Measurements from ENCODE around the gene SOX9.

The SOX9 gene

DNA sequence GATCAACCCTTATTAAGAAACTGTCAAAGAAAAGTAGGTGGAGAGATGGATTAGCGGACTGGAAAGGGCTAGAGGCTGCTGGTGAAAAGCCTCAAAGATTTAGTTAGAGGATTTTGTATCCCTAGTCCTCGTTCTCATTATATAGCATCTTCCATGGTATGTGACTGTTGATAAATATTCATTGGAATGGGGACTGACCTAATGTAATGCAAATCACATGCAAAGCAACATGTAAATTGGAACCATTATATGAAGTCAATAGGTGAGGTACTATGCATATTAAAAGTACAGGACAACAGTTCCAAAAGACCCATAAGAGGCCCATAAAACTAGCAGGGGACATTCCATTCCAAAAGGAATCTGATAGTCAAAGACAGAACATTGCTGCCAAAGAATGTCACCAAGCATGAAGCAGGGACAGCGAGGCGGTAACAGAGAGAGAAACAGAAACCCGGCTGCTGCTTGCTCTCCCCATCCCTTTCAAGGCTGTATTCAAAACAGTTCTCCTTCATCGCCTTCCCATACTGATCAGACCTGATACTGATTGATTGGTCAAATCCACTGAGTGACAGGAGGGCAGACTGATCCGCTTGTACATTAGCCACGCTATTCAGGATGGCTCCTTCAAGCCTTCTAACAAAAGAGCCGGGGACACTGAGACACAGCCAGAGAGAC lies 44.5 kb downstream of the SOX9 start:
- no peak for ATAC-seq
- TF ChIP-seq CSDC2 (CRISPR knock-in tag; IDR thresholded peaks at IDR 0.05) (no peak), ISL1 (CRISPR knock-in tag; IDR thresholded peaks at IDR 0.05) (no peak), ZFP30 (CRISPR knock-in tag; IDR thresholded peaks at IDR 0.05) (no peak), BACH2 (CRISPR knock-in tag; IDR thresholded peaks at IDR 0.05; ENCODE audit: borderline replicate concordance) (no peak)

DNA sequence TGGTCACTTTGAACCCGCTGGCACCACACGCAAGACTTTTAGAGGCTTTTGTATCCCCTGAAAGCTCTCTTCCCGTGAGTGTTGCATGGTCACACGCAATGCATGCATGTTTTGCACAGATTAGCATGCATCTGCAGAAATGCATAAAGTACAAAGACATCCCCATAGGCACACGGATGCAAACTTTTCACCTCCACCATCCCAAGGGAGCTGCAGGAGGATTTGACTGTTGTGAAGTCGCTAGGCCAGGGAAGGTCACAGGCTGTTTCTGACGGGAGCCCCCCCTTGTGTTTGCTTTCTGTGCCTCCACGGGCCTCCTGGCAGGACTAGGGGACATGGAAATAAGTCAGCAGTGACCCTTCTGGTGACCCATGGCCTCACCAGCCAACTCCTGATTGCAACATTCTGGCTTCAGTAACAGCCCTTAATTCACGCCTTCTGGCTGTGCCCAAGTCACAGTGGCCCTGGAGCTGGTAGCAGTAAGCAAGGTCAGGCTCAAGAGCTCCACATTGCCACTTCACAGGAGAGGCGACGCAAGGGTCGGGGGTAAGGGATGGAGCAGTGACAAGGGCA lies 45.1 kb downstream of the SOX9 start:
- no peak for ATAC-seq
- TF ChIP-seq, protein P1, sequence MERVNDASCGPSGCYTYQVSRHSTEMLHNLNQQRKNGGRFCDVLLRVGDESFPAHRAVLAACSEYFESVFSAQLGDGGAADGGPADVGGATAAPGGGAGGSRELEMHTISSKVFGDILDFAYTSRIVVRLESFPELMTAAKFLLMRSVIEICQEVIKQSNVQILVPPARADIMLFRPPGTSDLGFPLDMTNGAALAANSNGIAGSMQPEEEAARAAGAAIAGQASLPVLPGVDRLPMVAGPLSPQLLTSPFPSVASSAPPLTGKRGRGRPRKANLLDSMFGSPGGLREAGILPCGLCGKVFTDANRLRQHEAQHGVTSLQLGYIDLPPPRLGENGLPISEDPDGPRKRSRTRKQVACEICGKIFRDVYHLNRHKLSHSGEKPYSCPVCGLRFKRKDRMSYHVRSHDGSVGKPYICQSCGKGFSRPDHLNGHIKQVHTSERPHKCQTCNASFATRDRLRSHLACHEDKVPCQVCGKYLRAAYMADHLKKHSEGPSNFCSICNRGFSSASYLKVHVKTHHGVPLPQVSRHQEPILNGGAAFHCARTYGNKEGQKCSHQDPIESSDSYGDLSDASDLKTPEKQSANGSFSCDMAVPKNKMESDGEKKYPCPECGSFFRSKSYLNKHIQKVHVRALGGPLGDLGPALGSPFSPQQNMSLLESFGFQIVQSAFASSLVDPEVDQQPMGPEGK (CRISPR knock-in tag; IDR thresholded peaks at IDR 0.05; ENCODE audit: borderline replicate concordance) = no peak
- TF ChIP-seq ZNF565 (CRISPR knock-in tag; conservative IDR thresholded peaks at IDR 0.05; ENCODE audit: low read depth) (no peak), TOX (CRISPR knock-in tag; IDR thresholded peaks at IDR 0.05; ENCODE audit: borderline replicate concordance) (no peak), ZNF70 (CRISPR knock-in tag; IDR thresholded peaks at IDR 0.05) (no peak), CSRNP3 (CRISPR knock-in tag; IDR thresholded peaks at IDR 0.05) (no peak), TCF4 (CRISPR knock-in tag; IDR thresholded peaks at IDR 0.05; ENCODE audit: borderline replicate concordance) (no peak)
- TF ChIP-seq, protein P2, sequence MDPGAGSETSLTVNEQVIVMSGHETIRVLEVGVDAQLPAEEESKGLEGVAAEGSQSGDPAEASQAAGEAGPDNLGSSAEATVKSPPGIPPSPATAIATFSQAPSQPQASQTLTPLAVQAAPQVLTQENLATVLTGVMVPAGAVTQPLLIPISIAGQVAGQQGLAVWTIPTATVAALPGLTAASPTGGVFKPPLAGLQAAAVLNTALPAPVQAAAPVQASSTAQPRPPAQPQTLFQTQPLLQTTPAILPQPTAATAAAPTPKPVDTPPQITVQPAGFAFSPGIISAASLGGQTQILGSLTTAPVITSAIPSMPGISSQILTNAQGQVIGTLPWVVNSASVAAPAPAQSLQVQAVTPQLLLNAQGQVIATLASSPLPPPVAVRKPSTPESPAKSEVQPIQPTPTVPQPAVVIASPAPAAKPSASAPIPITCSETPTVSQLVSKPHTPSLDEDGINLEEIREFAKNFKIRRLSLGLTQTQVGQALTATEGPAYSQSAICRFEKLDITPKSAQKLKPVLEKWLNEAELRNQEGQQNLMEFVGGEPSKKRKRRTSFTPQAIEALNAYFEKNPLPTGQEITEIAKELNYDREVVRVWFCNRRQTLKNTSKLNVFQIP (CRISPR knock-in tag; IDR thresholded peaks at IDR 0.05; ENCODE audit: borderline replicate concordance, low read depth) = no peak

DNA sequence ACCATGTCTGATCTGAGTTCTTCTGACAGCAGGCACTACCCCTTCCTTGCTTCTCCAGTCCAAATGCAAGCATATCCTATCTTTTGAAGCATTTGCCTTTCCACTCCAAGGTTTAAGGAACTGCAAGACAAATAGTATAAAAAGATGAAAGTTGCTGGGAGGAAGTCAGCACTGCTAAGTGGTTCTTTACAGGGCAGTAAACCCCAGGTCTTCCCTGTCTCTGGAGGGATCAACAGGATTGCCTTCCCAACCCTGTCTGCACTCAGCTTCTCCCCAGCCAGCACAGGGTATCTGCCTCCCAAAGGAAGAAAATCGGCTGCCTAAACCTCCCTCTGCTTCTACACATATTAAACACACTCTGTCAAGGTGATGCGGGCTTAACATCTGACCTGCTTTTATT lies 46.8 kb downstream of the SOX9 start:
- TF ChIP-seq BACH2 (CRISPR knock-in tag; IDR thresholded peaks at IDR 0.05; ENCODE audit: borderline replicate concordance) (no peak), OSR1 (CRISPR knock-in tag; IDR thresholded peaks at IDR 0.05) (no peak), ARNTL (CRISPR knock-in tag; IDR thresholded peaks at IDR 0.05; ENCODE audit: borderline replicate concordance, low read depth) (no peak), ZNF565 (CRISPR knock-in tag; conservative IDR thresholded peaks at IDR 0.05; ENCODE audit: low read depth) (no peak), ISL1 (CRISPR knock-in tag; IDR thresholded peaks at IDR 0.05) (no peak), CSRNP3 (CRISPR knock-in tag; IDR thresholded peaks at IDR 0.05) (no peak), ZFP30 (CRISPR knock-in tag; IDR thresholded peaks at IDR 0.05) (no peak), SNAI2 (CRISPR knock-in tag; IDR thresholded peaks at IDR 0.05) (no peak), ZNF8 (CRISPR knock-in tag; IDR thresholded peaks at IDR 0.05) (no peak), PPARA (CRISPR knock-in tag; IDR thresholded peaks at IDR 0.05; ENCODE audit: borderline replicate concordance) (no peak), GLIS3 (CRISPR knock-in tag; IDR thresholded peaks at IDR 0.05) (no peak), TOX (CRISPR knock-in tag; IDR thresholded peaks at IDR 0.05; ENCODE audit: borderline replicate concordance) (no peak), ZC3H10 (CRISPR knock-in tag; IDR thresholded peaks at IDR 0.05) (no peak), RARB (CRISPR knock-in tag; IDR thresholded peaks at IDR 0.05) (no peak)
- TF ChIP-seq, protein P2 (CRISPR knock-in tag; IDR thresholded peaks at IDR 0.05; ENCODE audit: borderline replicate concordance, low read depth) = no peak
- TF ChIP-seq, protein P3, sequence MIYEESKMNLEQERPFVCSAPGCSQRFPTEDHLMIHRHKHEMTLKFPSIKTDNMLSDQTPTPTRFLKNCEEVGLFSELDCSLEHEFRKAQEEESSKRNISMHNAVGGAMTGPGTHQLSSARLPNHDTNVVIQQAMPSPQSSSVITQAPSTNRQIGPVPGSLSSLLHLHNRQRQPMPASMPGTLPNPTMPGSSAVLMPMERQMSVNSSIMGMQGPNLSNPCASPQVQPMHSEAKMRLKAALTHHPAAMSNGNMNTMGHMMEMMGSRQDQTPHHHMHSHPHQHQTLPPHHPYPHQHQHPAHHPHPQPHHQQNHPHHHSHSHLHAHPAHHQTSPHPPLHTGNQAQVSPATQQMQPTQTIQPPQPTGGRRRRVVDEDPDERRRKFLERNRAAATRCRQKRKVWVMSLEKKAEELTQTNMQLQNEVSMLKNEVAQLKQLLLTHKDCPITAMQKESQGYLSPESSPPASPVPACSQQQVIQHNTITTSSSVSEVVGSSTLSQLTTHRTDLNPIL (CRISPR knock-in tag; IDR thresholded peaks at IDR 0.05; ENCODE audit: low read depth) = no peak
- TF ChIP-seq, protein P1 (CRISPR knock-in tag; IDR thresholded peaks at IDR 0.05; ENCODE audit: borderline replicate concordance) = no peak
- ATAC-seq = no peak

All from SK-N-SH treated with all-trans-retinoic acid at 6 μM for 48 hours (cell line).